HCT116 (cell line): ENCODE measurements around the gene PPWD1. TPM values are rescaled to one million over a fixed set of nuclear protein-coding genes. Genes with fewer than 3 reads are reported as not detected.
A peak's percentile ranks its signal among the peaks of the same experiment; 100 is the strongest.

Experiments
- ATAC-seq: fragments of 200-7000 bp; cut with Tn5 transposase; 2 replicates; pipeline ENCODE4 v1.9.1; 2020; ENCODE audit warnings: mild to moderate bottlenecking, moderate library complexity
- BruUV-seq: library from RNA; stranded (reverse); fragments of 400-500 nt; replicated peaks from 2 replicates; lab custom pipeline; 2021; lab: Mats Ljungman, UMichigan
- CTCF ChIA-PET: fragments of 300-600 bp; sonication (Branson Sonifier 250); formaldehyde crosslinking; loops from one replicate; lab custom pipeline; 2021; ENCODE audit warnings: antibody characterized with exemption; lab: Charles Lee
- POLR2A ChIA-PET: fragments of 300-600, 350-600 bp; sonication (Branson Sonifier 250); formaldehyde crosslinking; loops from one replicate; lab custom pipeline; 2021; ENCODE audit warnings: antibody characterized with exemption; lab: Charles Lee
- RAD21 ChIA-PET, 2 experiments: fragments of 300-600 bp; sonication (Branson Sonifier 250); formaldehyde crosslinking; loops; one replicate each; lab custom pipeline; 2023; ENCODE audit warnings: low total read pairs in 2 of 2; ENCODE audit not compliant: uncharacterized antibody in 2 of 2, unreplicated experiment in 2 of 2, low non-redundant PET in 1 of 2; lab: Charles Lee
- DNase-seq: peaks from one replicate; pipeline ENCODE4 v3.0.0-alpha.2; 2010; ENCODE audit warnings: low read depth, low spot score
- H2AFZ ChIP-seq: fragments of 200-600 bp; shearing (Covaris generic), sonication (generic); 2 replicates; pipeline ENCODE4 v1.6.1; 2017; ENCODE audit warnings: low read depth, mixed run types, mixed read lengths, antibody characterized with exemption, low read length; ENCODE audit not compliant: poor library complexity, severe bottlenecking
- H3K27ac ChIP-seq: 2 replicates; pipeline ENCODE4 v1.5.1; 2012; ENCODE audit warnings: low read depth, low read length
- H3K27me3 ChIP-seq: fragments of 200-600 bp; sonication (generic); 2 replicates; pipeline ENCODE4 v1.6.1; 2016; ENCODE audit warnings: mixed run types, low read length, mixed read lengths; ENCODE audit not compliant: insufficient read depth
- H3K36me3 ChIP-seq, 2 experiments: fragments of 200-500 bp in 1 of 2; fragments of 200-600 bp in 1 of 2; sonication (Bioruptor generic) in 1 of 2; sonication (generic) in 1 of 2; 2 replicates each; pipeline versions ENCODE4 v1.5.1 to v1.6.1; 2014 to 2016; ENCODE audit warnings: low read length in 2 of 2, inconsistent platforms in 1 of 2, mixed read lengths in 1 of 2, mixed run types in 1 of 2; ENCODE audit not compliant: insufficient read depth in 2 of 2, control insufficient read depth in 1 of 2
- H3K4me1 ChIP-seq, 2 experiments: fragments of 200-600 bp in 1 of 2; sonication (generic) in 1 of 2; 2 replicates each; pipeline versions ENCODE4 v1.5.1 to v1.6.1; 2012 to 2017; ENCODE audit warnings: low read length in 2 of 2, inconsistent platforms in 1 of 2, mild to moderate bottlenecking in 1 of 2, mixed read lengths in 1 of 2, mixed run types in 1 of 2, moderate library complexity in 1 of 2; ENCODE audit not compliant: insufficient read depth in 2 of 2, control insufficient read depth in 1 of 2
- H3K4me2 ChIP-seq: fragments of 200-600 bp; sonication (generic); 2 replicates; pipeline ENCODE4 v1.6.1; 2017; ENCODE audit warnings: mixed run types, low read length, mixed read lengths
- H3K4me3 ChIP-seq, 2 experiments: fragments of 200-600 bp in 1 of 2; sonication (generic) in 1 of 2; replicated peaks in 1 of 2; 2 replicates each; pipeline ENCODE4 v1.5.1; 2011 to 2016; ENCODE audit warnings: low read length in 2 of 2, control low read depth in 1 of 2, low read depth in 1 of 2, mild to moderate bottlenecking in 1 of 2, mixed read lengths in 1 of 2, mixed run types in 1 of 2
- H3K79me2 ChIP-seq: fragments of 200-600 bp; sonication (generic); 2 replicates; pipeline ENCODE4 v1.6.1; 2017; ENCODE audit warnings: mild to moderate bottlenecking, mixed run types, low read length, moderate library complexity, mixed read lengths; ENCODE audit not compliant: insufficient read depth
- H3K9ac ChIP-seq: fragments of 200-600 bp; sonication (generic); 2 replicates; pipeline ENCODE4 v1.6.1; 2016; ENCODE audit warnings: low read length, mixed read lengths
- H3K9me2 ChIP-seq: fragments of 200-600 bp; sonication (generic), shearing (Covaris generic); 2 replicates; pipeline ENCODE4 v1.6.1; 2017; ENCODE audit warnings: mixed run types, mild to moderate bottlenecking, moderate library complexity; ENCODE audit not compliant: insufficient read depth
- H3K9me3 ChIP-seq, 2 experiments: fragments of 200-500 bp in 1 of 2; fragments of 200-600 bp in 1 of 2; sonication (Bioruptor generic) in 1 of 2; sonication (generic) in 1 of 2; 2 replicates each; pipeline ENCODE4 v1.6.1; 2014 to 2017; ENCODE audit warnings: low read length in 2 of 2, mixed read lengths in 2 of 2, inconsistent platforms in 1 of 2, low read depth in 1 of 2, mild to moderate bottlenecking in 1 of 2, mixed run types in 1 of 2, moderate library complexity in 1 of 2; ENCODE audit not compliant: control insufficient read depth in 1 of 2, insufficient read depth in 1 of 2
- H4K20me1 ChIP-seq: fragments of 200-600 bp; sonication (generic), shearing (Covaris generic); 2 replicates; pipeline ENCODE4 v1.6.1; 2017; ENCODE audit warnings: mixed run types, mild to moderate bottlenecking, moderate library complexity; ENCODE audit not compliant: insufficient read depth
- ATF3 ChIP-seq: IDR thresholded peaks from 2 replicates; pipeline ENCODE4 v1.6.1; 2012
- CEBPB ChIP-seq: IDR thresholded peaks from 2 replicates; pipeline ENCODE4 v1.6.1; 2012; ENCODE audit warnings: low read depth
- EGR1 ChIP-seq: IDR thresholded peaks from 2 replicates; pipeline ENCODE4 v1.6.1; 2012; ENCODE audit warnings: low read depth
- FOSL1 ChIP-seq: IDR thresholded peaks from 2 replicates; pipeline ENCODE4 v1.6.1; 2012; ENCODE audit warnings: low read depth
- POLR2AphosphoS5 ChIP-seq: IDR thresholded peaks from 2 replicates; pipeline ENCODE4 v1.6.1; 2011; ENCODE audit warnings: mild to moderate bottlenecking, low read depth, low read length, moderate library complexity
- RAD21 ChIP-seq: IDR thresholded peaks from 2 replicates; pipeline ENCODE4 v1.6.1; 2012; ENCODE audit warnings: low read depth, mild to moderate bottlenecking
- SIN3A ChIP-seq: IDR thresholded peaks from 2 replicates; pipeline ENCODE4 v1.6.1; 2012; ENCODE audit warnings: low read depth
- SP1 ChIP-seq: IDR thresholded peaks from 2 replicates; pipeline ENCODE4 v1.6.1; 2012; ENCODE audit warnings: low read depth
- SRF ChIP-seq: IDR thresholded peaks from 2 replicates; pipeline ENCODE4 v1.6.1; 2012; ENCODE audit warnings: low read depth
- YY1 ChIP-seq: IDR thresholded peaks from 2 replicates; pipeline ENCODE4 v1.6.1; 2011; ENCODE audit warnings: low read length, low read depth, moderate library complexity, mild to moderate bottlenecking; ENCODE audit not compliant: insufficient replicate concordance; ENCODE audit errors: extremely low read depth
- ZBTB33 ChIP-seq: IDR thresholded peaks from 2 replicates; pipeline ENCODE4 v1.6.1; 2011; ENCODE audit warnings: mild to moderate bottlenecking, low read length, moderate library complexity; ENCODE audit not compliant: insufficient replicate concordance; ENCODE audit errors: extremely low read depth
- ZNF274 ChIP-seq: fragments of 200-500 bp; sonication (Bioruptor generic); IDR thresholded peaks from 2 replicates; pipeline ENCODE4 v1.6.1; 2014; ENCODE audit warnings: mild to moderate bottlenecking, low read depth, low read length, inconsistent platforms
- intact Hi-C: fragments of 100-400 bp; cut with micrococcal nuclease; formaldehyde crosslinking; loops from 2 replicates; pipeline ENCODE4 v1.10.0; 2022
- total RNA-seq: library from RNA; stranded (reverse); gene quantifications from one replicate; pipeline ENCODE4 v1.2.1, GENCODE V29; 2021; ENCODE audit not compliant: unreplicated experiment

Gene PPWD1
- total RNA-seq, 1 experiment from 2014 or later = 25.5 TPM

GRCh38 chr5:65625743-65626142 is 62.6 kb downstream of the PPWD1 start:
- H3K9me3 ChIP-seq = no peaks in the 10 kb centered on the region
- DNase-seq = no peak
- H3K27me3 ChIP-seq = no peaks in the 10 kb centered on the region
- peak overlapping the region; percentile 83 for H3K4me2 ChIP-seq
- peak overlapping the region; percentile 78 to 79 for H3K4me3 ChIP-seq
- peaks cover 2 to 17% of the 10 kb centered on the region in 2 experiments; a peak in 2 of 4 replicates for H3K4me1 ChIP-seq
- no peak overlapping the region; the same call in 1 of the 2 replicates for H3K27ac ChIP-seq
- no peaks in the 10 kb centered on the region for H3K36me3 ChIP-seq
- TF ChIP-seq YY1 (no peak), SIN3A (no peak), ZNF274 (no peak), SRF (no peak), ATF3 (no peak), POLR2AphosphoS5 (no peak), SP1 (no peak), RAD21 (no peak), EGR1 (no peak), CEBPB (no peak), ZBTB33 (no peak), FOSL1 (no peak)
- ChIA-PET RAD21 (no interaction called here), POLR2A (no interaction called here), CTCF (no interaction called here)
- BruUV-seq = no TSS peak
- no peaks in the 10 kb centered on the region for H3K9me2 ChIP-seq
- peaks cover 63% of the 10 kb centered on the region for H3K79me2 ChIP-seq
- ATAC-seq = no peak
- peak overlapping the region; percentile 78 for H3K9ac ChIP-seq
- peaks cover 3% of the 10 kb centered on the region; the same call in 1 of the 2 replicates for H4K20me1 ChIP-seq
- intact Hi-C loops = loop anchor here (2.0 kb wide), 1 partner anchor 63 kb away; the partner anchor contains the start of genes CENPK and PPWD1
- H2AFZ ChIP-seq = no peak overlapping the region
